Measurements from ENCODE around the gene PIK3CD.
"Not testable (repeated sequence)": the region's sequence is repeated elsewhere in the genome, so short reads cannot be mapped to it uniquely, and the experiment has no call there.

PIK3CD gene

GRCh38 chr1:9696793-9697192 is 45.3 kb downstream of the PIK3CD start:
- intact Hi-C loops (cut with micrococcal nuclease), result no loop called here
- H3K36me3 Mint-ChIP-seq (ENCODE audit: low read depth), result peaks cover 97% of the 10 kb centered on the region
- peaks cover 54% of the 10 kb centered on the region for H3K4me1 Mint-ChIP-seq (ENCODE audit: low read depth)
- no peaks in the 10 kb centered on the region for H3K9me3 Mint-ChIP-seq
- H3K27me3 Mint-ChIP-seq, result no peaks in the 10 kb centered on the region
- peak overlapping the region; percentile 50 for H3K27ac Mint-ChIP-seq
- H3K4me3 Mint-ChIP-seq, result no peak overlapping the region

- peaks cover 88% of the 10 kb centered on the region for H3K36me3 Mint-ChIP-seq (ENCODE audit: low read depth)
- H3K9me3 Mint-ChIP-seq, result no peaks in the 10 kb centered on the region
- H3K4me1 Mint-ChIP-seq (ENCODE audit: low read depth), result peaks cover 62% of the 10 kb centered on the region
- H3K4me3 Mint-ChIP-seq, result no peak overlapping the region
- H3K27ac Mint-ChIP-seq, result no peak overlapping the region
- H3K27me3 Mint-ChIP-seq, result no peaks in the 10 kb centered on the region
- intact Hi-C loops (cut with micrococcal nuclease), result no loop called here
Measured at GRCh38 chr1:9699361-9699760, 47.8 kb downstream of the PIK3CD start.

GRCh38 chr1:9700340-9700739 is 48.8 kb downstream of the PIK3CD start:
- H3K27me3 Mint-ChIP-seq, result no peaks in the 10 kb centered on the region
- H3K27ac Mint-ChIP-seq, result peak overlapping the region; percentile 54
- H3K36me3 Mint-ChIP-seq (ENCODE audit: low read depth), result peaks cover 84% of the 10 kb centered on the region
- intact Hi-C loops (cut with micrococcal nuclease), result no loop called here
- H3K9me3 Mint-ChIP-seq, result no peaks in the 10 kb centered on the region
- H3K4me3 Mint-ChIP-seq, result no peak overlapping the region
- peaks cover 63% of the 10 kb centered on the region for H3K4me1 Mint-ChIP-seq (ENCODE audit: low read depth)

GRCh38 chr1:9701665-9702064 is 50.1 kb downstream of the PIK3CD start:
- no peak overlapping the region for H3K27ac Mint-ChIP-seq
- H3K27me3 Mint-ChIP-seq, result no peaks in the 10 kb centered on the region
- H3K9me3 Mint-ChIP-seq, result no peaks in the 10 kb centered on the region
- no peak overlapping the region for H3K4me3 Mint-ChIP-seq
- H3K36me3 Mint-ChIP-seq (ENCODE audit: low read depth), result peaks cover 74% of the 10 kb centered on the region
- H3K4me1 Mint-ChIP-seq (ENCODE audit: low read depth), result peaks cover 62% of the 10 kb centered on the region
- intact Hi-C loops (cut with micrococcal nuclease), result no loop called here

- Mint-ChIP-seq H3K27me3 (no peaks in the 10 kb centered on the region), H3K9me3 (no peaks in the 10 kb centered on the region), H3K4me1 (ENCODE audit: low read depth) (peaks cover 57% of the 10 kb centered on the region), H3K27ac (peak overlapping the region; percentile 85), H3K4me3 (no peak overlapping the region), H3K36me3 (ENCODE audit: low read depth) (peaks cover 73% of the 10 kb centered on the region)
- intact Hi-C loops (cut with micrococcal nuclease), result no loop called here
Measured at GRCh38 chr1:9703165-9703509, 51.6 kb downstream of the PIK3CD start.

- H3K27ac Mint-ChIP-seq, result peak overlapping the region; percentile 85
- peaks cover 73% of the 10 kb centered on the region for H3K36me3 Mint-ChIP-seq (ENCODE audit: low read depth)
- H3K9me3 Mint-ChIP-seq, result no peaks in the 10 kb centered on the region
- H3K27me3 Mint-ChIP-seq, result no peaks in the 10 kb centered on the region
- intact Hi-C loops (cut with micrococcal nuclease), result no loop called here
- H3K4me1 Mint-ChIP-seq (ENCODE audit: low read depth), result peaks cover 53% of the 10 kb centered on the region
- no peak overlapping the region for H3K4me3 Mint-ChIP-seq
Measured at GRCh38 chr1:9703681-9704080, 52.1 kb downstream of the PIK3CD start.

GRCh38 chr1:9705337-9706093 is 54.0 kb downstream of the PIK3CD start:
- peaks cover 40% of the 10 kb centered on the region for H3K4me1 Mint-ChIP-seq (ENCODE audit: low read depth)
- H3K36me3 Mint-ChIP-seq (ENCODE audit: low read depth), result peaks cover 68% of the 10 kb centered on the region
- peak overlapping the region; percentile 85 for H3K27ac Mint-ChIP-seq
- H3K9me3 Mint-ChIP-seq, result no peaks in the 10 kb centered on the region
- H3K4me3 Mint-ChIP-seq, result no peak overlapping the region
- no peaks in the 10 kb centered on the region for H3K27me3 Mint-ChIP-seq
- intact Hi-C loops (cut with micrococcal nuclease), result no loop called here

- Mint-ChIP-seq H3K27me3 (no peaks in the 10 kb centered on the region), H3K9me3 (no peaks in the 10 kb centered on the region), H3K4me3 (no peak overlapping the region), H3K27ac (no peak overlapping the region), H3K36me3 (ENCODE audit: low read depth) (peaks cover 68% of the 10 kb centered on the region), H3K4me1 (ENCODE audit: low read depth) (peaks cover 34% of the 10 kb centered on the region)
- intact Hi-C loops (cut with micrococcal nuclease), result no loop called here
Measured at GRCh38 chr1:9706178-9706577, 54.6 kb downstream of the PIK3CD start.

- H3K4me1 Mint-ChIP-seq (ENCODE audit: low read depth), result peaks cover 13% of the 10 kb centered on the region
- intact Hi-C loops (cut with micrococcal nuclease), result no loop called here
- no peaks in the 10 kb centered on the region for H3K9me3 Mint-ChIP-seq
- H3K27ac Mint-ChIP-seq, result no peak overlapping the region
- H3K36me3 Mint-ChIP-seq (ENCODE audit: low read depth), result peaks cover 75% of the 10 kb centered on the region
- H3K27me3 Mint-ChIP-seq, result no peaks in the 10 kb centered on the region
- H3K4me3 Mint-ChIP-seq, result no peak overlapping the region
Measured at GRCh38 chr1:9710037-9710436, 58.5 kb downstream of the PIK3CD start.

- Mint-ChIP-seq H3K9me3 (no peaks in the 10 kb centered on the region), H3K4me3 (no peak overlapping the region), H3K36me3 (ENCODE audit: low read depth) (peaks cover 88% of the 10 kb centered on the region), H3K27ac (no peak overlapping the region), H3K4me1 (ENCODE audit: low read depth) (peaks cover 19% of the 10 kb centered on the region), H3K27me3 (no peaks in the 10 kb centered on the region)
- intact Hi-C loops (cut with micrococcal nuclease), result no loop called here
Measured at GRCh38 chr1:9711466-9712020, 60.0 kb downstream of the PIK3CD start.

GRCh38 chr1:9712767-9713166 is 61.2 kb downstream of the PIK3CD start:
- intact Hi-C loops (cut with micrococcal nuclease); H3K4me3 Mint-ChIP-seq; H3K27me3 Mint-ChIP-seq; H3K27ac Mint-ChIP-seq; H3K9me3 Mint-ChIP-seq: not testable (repeated sequence)
- Mint-ChIP-seq H3K4me1 (ENCODE audit: low read depth) (peaks cover 31% of the 10 kb centered on the region), H3K36me3 (ENCODE audit: low read depth) (peaks cover 91% of the 10 kb centered on the region)

GRCh38 chr1:9714257-9714718 is 62.8 kb downstream of the PIK3CD start:
- intact Hi-C loops (cut with micrococcal nuclease), result no loop called here
- Mint-ChIP-seq H3K27me3 (no peaks in the 10 kb centered on the region), H3K4me3 (no peak overlapping the region), H3K9me3 (no peaks in the 10 kb centered on the region), H3K4me1 (ENCODE audit: low read depth) (peaks cover 46% of the 10 kb centered on the region), H3K27ac (no peak overlapping the region), H3K36me3 (ENCODE audit: low read depth) (peaks cover 94% of the 10 kb centered on the region)

- H3K9me3 Mint-ChIP-seq, result no peaks in the 10 kb centered on the region
- H3K36me3 Mint-ChIP-seq (ENCODE audit: low read depth), result peaks cover 97% of the 10 kb centered on the region
- intact Hi-C loops (cut with micrococcal nuclease), result loop anchor here (5.0 kb wide), 1 partner anchor 88 kb away; no protein-coding TSS in a partner anchor
- peak overlapping the region; percentile 78 for H3K27ac Mint-ChIP-seq
- peaks cover 58% of the 10 kb centered on the region for H3K4me1 Mint-ChIP-seq (ENCODE audit: low read depth)
- H3K4me3 Mint-ChIP-seq, result no peak overlapping the region
- H3K27me3 Mint-ChIP-seq, result no peaks in the 10 kb centered on the region
Measured at GRCh38 chr1:9715536-9716226, 64.2 kb downstream of the PIK3CD start.

- H3K27me3 Mint-ChIP-seq, result no peaks in the 10 kb centered on the region
- intact Hi-C loops (cut with micrococcal nuclease), result loop anchor here (5.0 kb wide), 1 partner anchor 89 kb away; no protein-coding TSS in a partner anchor
- H3K9me3 Mint-ChIP-seq, result no peaks in the 10 kb centered on the region
- peak overlapping the region; percentile 76 for H3K4me3 Mint-ChIP-seq
- peaks cover 97% of the 10 kb centered on the region for H3K36me3 Mint-ChIP-seq (ENCODE audit: low read depth)
- peaks cover 66% of the 10 kb centered on the region for H3K4me1 Mint-ChIP-seq (ENCODE audit: low read depth)
- peak overlapping the region; percentile 78 for H3K27ac Mint-ChIP-seq
Measured at GRCh38 chr1:9716404-9717192, 65.1 kb downstream of the PIK3CD start.

Data from dendritic cell treated with granulocyte-macrophage colony-stimulating factor and Interleukin-4, amounts not matched to agents 40 ng/mL and 50 ng/mL, for 4 days (primary cell).